ENCODE data around the gene RAB13.

- TF ChIP-seq, protein P1, sequence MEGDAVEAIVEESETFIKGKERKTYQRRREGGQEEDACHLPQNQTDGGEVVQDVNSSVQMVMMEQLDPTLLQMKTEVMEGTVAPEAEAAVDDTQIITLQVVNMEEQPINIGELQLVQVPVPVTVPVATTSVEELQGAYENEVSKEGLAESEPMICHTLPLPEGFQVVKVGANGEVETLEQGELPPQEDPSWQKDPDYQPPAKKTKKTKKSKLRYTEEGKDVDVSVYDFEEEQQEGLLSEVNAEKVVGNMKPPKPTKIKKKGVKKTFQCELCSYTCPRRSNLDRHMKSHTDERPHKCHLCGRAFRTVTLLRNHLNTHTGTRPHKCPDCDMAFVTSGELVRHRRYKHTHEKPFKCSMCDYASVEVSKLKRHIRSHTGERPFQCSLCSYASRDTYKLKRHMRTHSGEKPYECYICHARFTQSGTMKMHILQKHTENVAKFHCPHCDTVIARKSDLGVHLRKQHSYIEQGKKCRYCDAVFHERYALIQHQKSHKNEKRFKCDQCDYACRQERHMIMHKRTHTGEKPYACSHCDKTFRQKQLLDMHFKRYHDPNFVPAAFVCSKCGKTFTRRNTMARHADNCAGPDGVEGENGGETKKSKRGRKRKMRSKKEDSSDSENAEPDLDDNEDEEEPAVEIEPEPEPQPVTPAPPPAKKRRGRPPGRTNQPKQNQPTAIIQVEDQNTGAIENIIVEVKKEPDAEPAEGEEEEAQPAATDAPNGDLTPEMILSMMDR (IDR thresholded peaks at IDR 0.05): no peak
- TF ChIP-seq POLR2AphosphoS5 (IDR thresholded peaks at IDR 0.05; ENCODE audit: low read depth, low read length): no peak
Observed at GRCh38 chr1:153961421-153961820, 24.7 kb downstream of the RAB13 start.
